GM19023 (cell line): Measurements from ENCODE around the gene DYDC2.

ENCODE experiments used
- ATAC-seq: cut with Tn5 transposase; IDR thresholded peaks from one replicate; pipeline ENCODE4 v1.9.1; 2021; ENCODE audit warnings: mild to moderate bottlenecking, moderate library complexity; ENCODE audit not compliant: unreplicated experiment

Gene DYDC2

GRCh38 chr10:80365510-80365909, 8.9 kb downstream of the DYDC2 start:
- ATAC-seq = no peak

GRCh38 chr10:80371467-80371866, 14.9 kb downstream of the DYDC2 start:
- no peak for ATAC-seq

- ATAC-seq = no peak
Measured at GRCh38 chr10:80372675-80373074, 16.1 kb downstream of the DYDC2 start.

GRCh38 chr10:80373502-80373901, 16.9 kb downstream of the DYDC2 start:
- no peak for ATAC-seq

- no peak for ATAC-seq
Measured at GRCh38 chr10:80379701-80380100, 23.1 kb downstream of the DYDC2 start.

GRCh38 chr10:80380185-80380584, 23.6 kb downstream of the DYDC2 start:
- ATAC-seq = no peak

GRCh38 chr10:80382989-80383388, 26.4 kb downstream of the DYDC2 start:
- ATAC-seq = no peak

- ATAC-seq = no peak
Measured at GRCh38 chr10:80390740-80391139, 34.2 kb downstream of the DYDC2 start.

GRCh38 chr10:80392250-80392649, 35.7 kb downstream of the DYDC2 start:
- ATAC-seq = no peak

GRCh38 chr10:80394358-80394916, 37.9 kb downstream of the DYDC2 start:
- ATAC-seq = no peak

- no peak for ATAC-seq
Measured at GRCh38 chr10:80397014-80397413, 40.4 kb downstream of the DYDC2 start.

- ATAC-seq = no peak
Measured at GRCh38 chr10:80400136-80400804, 43.7 kb downstream of the DYDC2 start.

- ATAC-seq = no peak
Measured at GRCh38 chr10:80405035-80405434, 48.5 kb downstream of the DYDC2 start.

GRCh38 chr10:80405626-80406025, 49.0 kb downstream of the DYDC2 start:
- no peak for ATAC-seq

GRCh38 chr10:80406204-80406603, 49.6 kb downstream of the DYDC2 start:
- ATAC-seq = no peak

- peak; percentile 14 for ATAC-seq
Measured at GRCh38 chr10:80407812-80408241, 51.2 kb downstream of the DYDC2 start.

- peak; percentile 96 for ATAC-seq
Measured at GRCh38 chr10:80408242-80409101, 51.9 kb downstream of the DYDC2 start, which contains the start of gene PRXL2A. TSS of gene PRXL2A (plus strand) at chr10:80408551. CDS start at chr10:80420468, 11,917 bp downstream.

GRCh38 chr10:80409121-80409520, 52.5 kb downstream of the DYDC2 start:
- no peak for ATAC-seq

GRCh38 chr10:80410122-80410521, 53.5 kb downstream of the DYDC2 start:
- ATAC-seq = no peak

- ATAC-seq = no peak
Measured at GRCh38 chr10:80410578-80411145, 54.1 kb downstream of the DYDC2 start.

GRCh38 chr10:80411267-80411668, 54.7 kb downstream of the DYDC2 start:
- no peak for ATAC-seq
